DMS 273 treated with DMSO at 0.1 percent for 48 hours (cell line): ENCODE data around the gene GNA14.
"Not testable (repeated sequence)": the region's sequence is repeated elsewhere in the genome, so short reads cannot be mapped to it uniquely, and the experiment has no call there.

Experiments
- DNase-seq: peaks from one replicate; lab custom pipeline; 2025; lab: John Stamatoyannopoulos, UW

GNA14 gene

GRCh38 chr9:77648234-77649108, at the start of gene GNA14:
TSS of gene GNA14 (minus strand) at chr9:77648322. CDS start at chr9:77647793, 529 bp downstream.
- no peak for DNase-seq

DNA sequence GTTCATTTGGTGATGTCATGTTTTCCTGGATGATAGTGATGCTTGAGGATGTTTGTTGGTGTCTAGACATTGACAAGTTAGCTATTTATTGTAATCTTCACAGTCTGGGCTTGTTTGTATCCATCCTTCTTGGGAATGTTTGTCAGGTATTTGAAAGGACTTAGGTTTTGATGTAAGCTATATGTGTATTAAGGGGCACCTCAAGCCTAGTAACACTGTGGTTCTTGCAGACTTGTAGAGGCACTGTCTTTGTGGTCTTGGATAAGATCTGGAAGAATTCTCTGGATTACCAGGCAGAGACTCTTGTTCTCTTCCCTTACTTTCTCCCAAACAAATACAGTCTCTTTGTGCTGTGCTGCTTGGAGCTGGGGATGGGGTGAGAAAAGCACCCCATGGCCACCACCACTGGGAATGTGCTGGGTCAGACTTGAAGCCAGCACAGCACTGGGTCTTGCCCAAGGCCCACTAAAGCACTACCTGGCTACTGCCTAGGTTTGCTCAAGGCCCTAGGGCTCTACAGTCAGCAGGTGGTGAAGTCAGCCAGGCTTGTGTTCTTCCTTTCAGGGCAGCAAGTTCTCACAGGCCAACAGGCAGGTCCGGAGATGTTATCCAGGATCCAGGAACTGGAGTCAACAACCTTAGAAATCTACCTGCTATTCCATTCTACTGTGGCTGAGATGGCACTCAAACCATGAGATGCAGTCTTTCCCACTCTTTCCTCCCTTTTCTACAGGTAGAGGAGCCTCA, 49.3 kb upstream of the GNA14 start:
- no peak for DNase-seq

- DNase-seq = not testable (repeated sequence)
Measured at GRCh38 chr9:77690723-77691122, 42.6 kb upstream of the GNA14 start.

GRCh38 chr9:77690119-77690518, 42.0 kb upstream of the GNA14 start:
- DNase-seq = not testable (repeated sequence)

GRCh38 chr9:77687737-77688136, 39.6 kb upstream of the GNA14 start:
- not testable (repeated sequence) for DNase-seq

- DNase-seq = no peak
Measured at GRCh38 chr9:77680581-77680980, 32.5 kb upstream of the GNA14 start.

GRCh38 chr9:77679661-77680368, 31.7 kb upstream of the GNA14 start:
- DNase-seq = no peak

- no peak for DNase-seq
Measured at GRCh38 chr9:77679088-77679487, 31.0 kb upstream of the GNA14 start.

DNA sequence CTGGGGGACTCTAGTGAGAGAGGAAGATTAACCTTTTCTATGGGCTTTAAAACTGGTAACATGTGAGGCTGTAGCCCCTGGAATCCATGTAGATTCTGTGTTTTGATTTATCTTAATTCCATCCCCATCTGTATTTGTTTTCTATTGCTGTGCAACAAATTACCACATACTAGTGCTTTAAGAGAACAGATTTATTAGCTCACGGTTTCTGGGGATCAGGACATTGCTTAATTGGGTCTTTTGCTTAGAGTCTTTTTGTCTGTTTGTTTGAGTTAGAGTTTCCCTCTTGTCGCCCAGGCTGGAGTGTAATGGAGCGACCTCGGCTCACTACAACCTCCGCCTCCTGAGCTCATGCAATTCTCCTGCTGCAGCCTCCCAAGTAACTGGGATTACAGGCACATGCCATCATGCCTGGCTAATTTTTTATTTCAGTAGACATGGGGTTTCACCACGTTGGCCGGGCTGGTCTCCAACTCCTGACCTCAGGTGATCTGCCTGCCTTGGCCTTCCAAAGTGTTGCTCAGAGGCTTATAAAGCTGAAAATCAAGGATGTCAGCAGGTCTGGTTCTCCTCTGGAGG, 29.9 kb upstream of the GNA14 start:
- no peak for DNase-seq

- no peak for DNase-seq
Measured at GRCh38 chr9:77677397-77677796, 29.3 kb upstream of the GNA14 start.

DNA sequence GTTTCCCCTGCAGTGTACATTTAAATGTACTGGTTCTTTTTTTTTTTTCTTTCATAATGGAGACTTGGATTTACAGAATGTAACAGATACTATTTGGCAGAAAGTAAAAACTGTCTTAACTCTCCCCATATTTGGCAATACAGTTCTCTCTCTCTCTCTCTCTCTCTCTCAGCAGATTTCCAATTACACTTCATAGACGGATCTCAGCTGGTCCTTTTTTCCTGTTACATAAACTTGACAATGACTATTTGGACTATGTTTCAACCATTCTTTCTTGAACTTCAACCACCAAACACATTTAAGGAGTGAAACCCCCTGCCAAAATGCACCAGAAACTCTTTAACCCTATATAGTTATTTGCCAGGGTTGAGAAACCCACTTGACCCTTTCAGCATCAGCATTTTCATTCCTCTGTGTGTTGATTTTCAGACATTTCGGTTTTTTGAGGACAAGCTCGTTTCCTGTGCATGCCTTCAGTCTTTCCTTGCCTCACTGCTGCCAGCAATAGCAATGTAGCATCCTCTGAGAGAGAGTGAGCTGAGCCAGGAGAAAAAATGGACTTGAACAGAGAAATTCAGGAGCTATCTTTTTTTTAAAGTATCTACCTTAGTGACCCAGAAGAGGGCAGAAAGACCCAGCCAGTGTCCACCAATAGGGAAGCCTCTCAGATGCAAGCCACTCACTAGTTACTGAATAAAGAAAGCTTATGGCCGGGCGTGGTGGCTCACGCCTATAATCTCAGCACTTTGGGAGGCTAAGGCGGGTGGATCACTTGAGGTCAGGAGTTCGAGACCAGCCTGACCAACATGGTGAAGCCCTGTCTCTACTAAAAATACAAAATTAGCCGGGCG, 26.0 kb upstream of the GNA14 start:
- no peak for DNase-seq

DNA sequence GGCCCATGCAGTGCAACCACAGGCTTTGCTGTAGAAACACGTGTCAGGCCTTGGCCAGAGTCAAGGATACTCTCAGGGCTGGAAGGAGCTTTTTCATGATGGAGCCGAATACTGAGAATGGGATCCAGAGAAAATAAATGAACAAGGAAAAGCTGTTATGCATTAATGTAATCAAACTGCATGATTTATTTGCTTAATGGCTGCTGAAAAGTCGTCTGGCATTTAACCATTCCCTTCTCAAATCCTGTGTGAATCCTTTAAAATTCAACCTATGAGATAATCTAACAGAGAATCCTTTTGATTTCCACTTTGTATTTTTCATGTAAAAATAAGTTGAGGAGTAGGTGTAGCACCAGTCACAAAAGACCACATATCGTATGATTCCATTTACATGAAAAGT, 24.1 kb upstream of the GNA14 start:
- no peak for DNase-seq

- no peak for DNase-seq
Measured at GRCh38 chr9:77667151-77667550, 19.0 kb upstream of the GNA14 start.

- no peak for DNase-seq
Measured at GRCh38 chr9:77663754-77664153, 15.6 kb upstream of the GNA14 start.

- no peak for DNase-seq
Measured at GRCh38 chr9:77661566-77662085, 13.5 kb upstream of the GNA14 start.

GRCh38 chr9:77659926-77660325, 11.8 kb upstream of the GNA14 start:
- DNase-seq = no peak

- no peak for DNase-seq
Measured at GRCh38 chr9:77651203-77651602, 3.1 kb upstream of the GNA14 start.

GRCh38 chr9:77649109-77649812, 1.1 kb upstream of the GNA14 start:
- DNase-seq = peak; percentile 29

DNA sequence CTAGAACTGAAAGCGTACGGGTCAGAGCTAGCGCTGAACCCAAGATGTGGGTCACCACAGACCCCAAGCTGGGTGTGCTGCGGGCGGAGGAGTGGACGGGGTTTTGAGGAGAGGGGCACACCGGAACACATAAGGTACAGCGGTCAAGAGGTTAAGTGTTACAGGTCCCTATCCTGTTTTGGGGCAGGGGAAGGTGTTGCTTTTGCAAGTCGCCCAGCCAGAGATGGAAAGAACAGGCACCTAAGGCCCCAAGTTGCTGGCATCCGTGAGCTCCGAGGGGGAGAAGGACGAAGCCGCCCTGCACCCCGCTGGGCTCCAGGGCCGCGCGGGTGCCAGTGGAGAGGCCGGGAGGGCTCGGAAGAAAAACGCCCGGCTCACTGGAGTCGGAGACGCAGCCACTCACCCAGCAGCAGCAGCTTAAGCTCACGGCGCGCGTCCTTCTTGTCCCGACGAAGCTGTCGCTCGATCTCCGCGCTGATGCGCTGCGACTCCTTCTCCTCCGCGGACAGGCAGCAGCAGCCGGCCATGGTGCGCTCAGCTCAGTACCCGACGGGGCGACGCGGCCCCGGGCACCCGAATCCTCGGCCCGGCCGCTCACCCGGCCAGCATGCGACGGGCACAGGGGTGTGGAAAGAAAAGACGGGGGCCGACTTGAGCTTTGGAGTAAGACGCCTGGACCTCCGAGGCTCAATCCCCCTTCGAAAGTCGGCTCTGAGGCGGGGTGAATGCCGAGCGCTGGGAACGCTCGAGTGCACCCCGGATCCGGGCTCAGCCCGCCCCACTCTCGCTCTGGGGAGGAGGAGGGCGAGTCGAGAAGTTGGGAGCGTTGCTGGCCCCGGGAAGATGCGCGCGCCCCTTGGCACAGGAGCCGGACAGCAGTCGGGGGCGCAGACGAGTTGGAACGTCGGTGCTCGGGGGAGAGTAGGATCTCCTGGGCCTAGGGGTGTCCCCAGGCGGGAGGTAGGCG, 572 bp downstream of the GNA14 start:
- DNase-seq = no peak
